ENCODE results near the gene MTAP.

- TF ChIP-seq, protein P1, sequence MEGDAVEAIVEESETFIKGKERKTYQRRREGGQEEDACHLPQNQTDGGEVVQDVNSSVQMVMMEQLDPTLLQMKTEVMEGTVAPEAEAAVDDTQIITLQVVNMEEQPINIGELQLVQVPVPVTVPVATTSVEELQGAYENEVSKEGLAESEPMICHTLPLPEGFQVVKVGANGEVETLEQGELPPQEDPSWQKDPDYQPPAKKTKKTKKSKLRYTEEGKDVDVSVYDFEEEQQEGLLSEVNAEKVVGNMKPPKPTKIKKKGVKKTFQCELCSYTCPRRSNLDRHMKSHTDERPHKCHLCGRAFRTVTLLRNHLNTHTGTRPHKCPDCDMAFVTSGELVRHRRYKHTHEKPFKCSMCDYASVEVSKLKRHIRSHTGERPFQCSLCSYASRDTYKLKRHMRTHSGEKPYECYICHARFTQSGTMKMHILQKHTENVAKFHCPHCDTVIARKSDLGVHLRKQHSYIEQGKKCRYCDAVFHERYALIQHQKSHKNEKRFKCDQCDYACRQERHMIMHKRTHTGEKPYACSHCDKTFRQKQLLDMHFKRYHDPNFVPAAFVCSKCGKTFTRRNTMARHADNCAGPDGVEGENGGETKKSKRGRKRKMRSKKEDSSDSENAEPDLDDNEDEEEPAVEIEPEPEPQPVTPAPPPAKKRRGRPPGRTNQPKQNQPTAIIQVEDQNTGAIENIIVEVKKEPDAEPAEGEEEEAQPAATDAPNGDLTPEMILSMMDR (IDR thresholded peaks at IDR 0.05; ENCODE audit: insufficient read depth, low read length), result no peak
- no peak for TF ChIP-seq SPI1 (IDR thresholded peaks at IDR 0.05; ENCODE audit: borderline replicate concordance, low read depth)
- TF ChIP-seq POLR2AphosphoS5 (IDR thresholded peaks at IDR 0.05; ENCODE audit: low read depth), result no peak
- TF ChIP-seq, protein P2, sequence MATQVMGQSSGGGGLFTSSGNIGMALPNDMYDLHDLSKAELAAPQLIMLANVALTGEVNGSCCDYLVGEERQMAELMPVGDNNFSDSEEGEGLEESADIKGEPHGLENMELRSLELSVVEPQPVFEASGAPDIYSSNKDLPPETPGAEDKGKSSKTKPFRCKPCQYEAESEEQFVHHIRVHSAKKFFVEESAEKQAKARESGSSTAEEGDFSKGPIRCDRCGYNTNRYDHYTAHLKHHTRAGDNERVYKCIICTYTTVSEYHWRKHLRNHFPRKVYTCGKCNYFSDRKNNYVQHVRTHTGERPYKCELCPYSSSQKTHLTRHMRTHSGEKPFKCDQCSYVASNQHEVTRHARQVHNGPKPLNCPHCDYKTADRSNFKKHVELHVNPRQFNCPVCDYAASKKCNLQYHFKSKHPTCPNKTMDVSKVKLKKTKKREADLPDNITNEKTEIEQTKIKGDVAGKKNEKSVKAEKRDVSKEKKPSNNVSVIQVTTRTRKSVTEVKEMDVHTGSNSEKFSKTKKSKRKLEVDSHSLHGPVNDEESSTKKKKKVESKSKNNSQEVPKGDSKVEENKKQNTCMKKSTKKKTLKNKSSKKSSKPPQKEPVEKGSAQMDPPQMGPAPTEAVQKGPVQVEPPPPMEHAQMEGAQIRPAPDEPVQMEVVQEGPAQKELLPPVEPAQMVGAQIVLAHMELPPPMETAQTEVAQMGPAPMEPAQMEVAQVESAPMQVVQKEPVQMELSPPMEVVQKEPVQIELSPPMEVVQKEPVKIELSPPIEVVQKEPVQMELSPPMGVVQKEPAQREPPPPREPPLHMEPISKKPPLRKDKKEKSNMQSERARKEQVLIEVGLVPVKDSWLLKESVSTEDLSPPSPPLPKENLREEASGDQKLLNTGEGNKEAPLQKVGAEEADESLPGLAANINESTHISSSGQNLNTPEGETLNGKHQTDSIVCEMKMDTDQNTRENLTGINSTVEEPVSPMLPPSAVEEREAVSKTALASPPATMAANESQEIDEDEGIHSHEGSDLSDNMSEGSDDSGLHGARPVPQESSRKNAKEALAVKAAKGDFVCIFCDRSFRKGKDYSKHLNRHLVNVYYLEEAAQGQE (IDR thresholded peaks at IDR 0.05; ENCODE audit: insufficient replicate concordance, low read depth), result no peak
These were observed 2.4 kb downstream of the MTAP start for GRCh38 chr9:21804791-21805190.

Measured in HL-60 (cell line).